Nasal cavity respiratory epithelium epithelial cell of viscerocranial mucosa (primary cell): ENCODE results near the gene ETDC. TPM values are rescaled to one million over a fixed set of nuclear protein-coding genes. Genes with fewer than 3 reads are reported as not detected.

ENCODE experiments used
- total RNA-seq: library from RNA; depleted of rRNA; stranded (reverse); fragments of >200 nt; gene quantifications from 2 replicates; pipeline ENCODE4 v1.2.3, GENCODE V29; 2014

The ETDC gene
- not detected in 2 replicates for total RNA-seq

GRCh38 chrX:135309430-135309923, at the start of gene ETDC:
Gene ETDC (plus strand): TSS chrX:135309480. CDS start chrX:135309480, 0 bp downstream.

Other genes starting within 250 kb of the ETDC start
- gene SMIM10L2B, start 210.8 kb upstream of the ETDC start, total RNA-seq: 0.34 and 0.71 TPM in 2 replicates
- gene ETDB, start 189.0 kb upstream of the ETDC start, total RNA-seq: not detected in 2 replicates
- gene CT55, start 138.1 kb upstream of the ETDC start, total RNA-seq: not detected in 2 replicates
- gene ETDA, start 57.4 kb upstream of the ETDC start, total RNA-seq: not detected in 2 replicates
- gene ZNF75D, start 34.6 kb downstream of the ETDC start, total RNA-seq: 5.5 and 6.1 TPM in 2 replicates
- gene ZNF449, start 35.3 kb downstream of the ETDC start, total RNA-seq: 5.2 and 8.2 TPM in 2 replicates
- 2.5 and 2.7 TPM in 2 replicates for gene SMIM10L2A, start 112.5 kb downstream of the ETDC start, total RNA-seq
- 3.8 and 5.8 TPM in 2 replicates for gene INTS6L, start 211.2 kb downstream of the ETDC start, total RNA-seq